ENCODE data around the gene TEX55. TPM values are rescaled to one million over a fixed set of nuclear protein-coding genes. Genes with fewer than 3 reads are reported as not detected.
"Not testable (repeated sequence)": the region's sequence is repeated elsewhere in the genome, so short reads cannot be mapped to it uniquely, and the experiment has no call there.

TEX55 gene
- polyA plus RNA-seq, 1 donor: not detected

DNA sequence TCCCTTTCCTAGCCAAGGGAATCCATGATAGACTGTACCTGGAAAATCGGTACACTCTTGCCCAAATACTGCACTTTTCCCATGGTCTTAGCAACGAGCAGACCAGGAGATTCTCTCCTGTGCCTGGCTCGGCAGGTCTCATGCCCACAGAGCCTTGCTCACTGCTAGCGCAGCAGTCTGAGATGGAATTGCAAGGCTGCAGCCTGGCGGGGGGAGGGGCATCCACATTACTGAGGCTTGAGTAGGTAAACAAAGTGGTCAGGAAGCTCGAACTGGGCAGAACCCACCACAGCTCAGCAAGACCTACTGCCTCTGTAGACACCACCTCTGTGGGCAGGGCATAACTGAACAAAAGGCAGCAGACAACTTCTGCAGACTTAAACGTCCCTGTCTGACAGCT is 15.7 kb upstream of the TEX55 start:
- WGBS (ENCODE audit: insufficient coverage, low lambda C conversion rate): no CpG with 5 or more reads among the region's 7 CpGs
- H3K27me3 ChIP-seq (ENCODE audit: control insufficient read depth, insufficient read depth, low read length); H3K4me3 ChIP-seq (ENCODE audit: low read length); H3K36me3 ChIP-seq (ENCODE audit: control insufficient read depth, insufficient read depth, low read length); H3K9me3 ChIP-seq (ENCODE audit: control insufficient read depth, low read depth, low read length); H3K4me1 ChIP-seq (ENCODE audit: control insufficient read depth, insufficient read depth, low read length); H3K27ac ChIP-seq (ENCODE audit: low read length); DNase-seq: not testable (repeated sequence)

DNA sequence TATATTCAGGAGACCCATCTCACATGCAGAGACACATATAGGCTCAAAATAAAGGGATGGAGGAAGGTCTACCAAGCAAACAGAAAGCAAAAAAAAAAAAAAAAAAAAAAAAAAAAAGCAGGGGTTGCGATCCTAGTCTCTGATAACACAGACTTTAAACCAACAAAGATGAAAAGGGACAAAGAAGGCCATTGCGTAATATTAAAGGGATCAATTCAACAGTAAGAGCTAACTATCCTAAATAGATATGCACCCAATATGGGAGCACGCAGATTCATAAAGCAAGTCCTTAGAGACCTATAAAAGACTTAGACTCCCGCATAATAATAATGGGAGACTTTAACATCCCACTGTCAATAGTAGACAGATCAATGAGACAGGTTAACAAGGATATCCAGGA is 13.7 kb upstream of the TEX55 start:
- not testable (repeated sequence) for H3K9me3 ChIP-seq (ENCODE audit: control insufficient read depth, low read depth, low read length); H3K27ac ChIP-seq (ENCODE audit: low read length); H3K27me3 ChIP-seq (ENCODE audit: control insufficient read depth, insufficient read depth, low read length); H3K4me3 ChIP-seq (ENCODE audit: low read length); H3K36me3 ChIP-seq (ENCODE audit: control insufficient read depth, insufficient read depth, low read length); H3K4me1 ChIP-seq (ENCODE audit: control insufficient read depth, insufficient read depth, low read length); DNase-seq
- WGBS (ENCODE audit: insufficient coverage, low lambda C conversion rate): no CpG with 5 or more reads among the region's 4 CpGs

DNA sequence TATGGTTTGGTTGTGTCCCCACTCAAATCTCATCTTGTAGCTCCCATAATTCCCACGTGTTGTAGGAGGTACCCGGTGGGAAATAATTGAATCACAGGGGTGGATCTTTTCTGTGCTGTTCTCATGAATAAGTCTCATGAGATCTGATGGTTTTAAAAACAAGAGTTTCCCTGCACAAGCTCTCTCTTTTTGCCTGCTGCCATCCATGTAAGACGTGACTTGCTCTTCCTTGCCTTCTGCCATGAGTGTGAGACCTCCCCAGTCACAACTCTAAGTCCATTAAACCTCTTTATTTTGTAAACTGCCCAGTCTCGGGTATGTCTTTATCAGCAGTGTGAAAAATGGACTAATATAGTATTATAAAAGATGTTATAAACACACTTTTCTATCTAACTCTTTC is 6.6 kb upstream of the TEX55 start:
- not testable (repeated sequence) for DNase-seq; H3K27ac ChIP-seq (ENCODE audit: low read length); H3K4me1 ChIP-seq (ENCODE audit: control insufficient read depth, insufficient read depth, low read length); H3K36me3 ChIP-seq (ENCODE audit: control insufficient read depth, insufficient read depth, low read length); H3K4me3 ChIP-seq (ENCODE audit: low read length); H3K9me3 ChIP-seq (ENCODE audit: control insufficient read depth, low read depth, low read length); H3K27me3 ChIP-seq (ENCODE audit: control insufficient read depth, insufficient read depth, low read length)
- no CpG with 5 or more reads among the region's 4 CpGs for WGBS (ENCODE audit: insufficient coverage, low lambda C conversion rate)

DNA sequence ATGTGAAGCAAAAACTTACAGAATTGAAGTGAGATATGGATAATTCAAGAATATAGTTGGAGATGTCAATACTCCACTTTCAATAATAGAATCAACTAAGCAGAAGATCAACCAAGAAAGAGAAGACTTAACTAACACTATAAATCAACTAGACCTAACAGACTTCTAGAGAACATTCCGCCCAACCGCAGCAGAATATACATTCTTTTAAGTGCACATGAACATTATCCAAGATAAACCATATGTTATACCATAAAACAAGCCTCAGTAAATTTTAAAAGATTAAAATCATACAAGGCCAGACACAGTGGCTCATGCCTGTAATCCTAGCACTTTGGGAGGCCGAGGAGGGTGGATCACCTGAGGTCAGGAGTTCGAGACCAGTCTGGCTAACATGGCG is 5.5 kb upstream of the TEX55 start:
- Histone ChIP-seq H3K9me3 (ENCODE audit: control insufficient read depth, low read depth, low read length) (no peaks in the 10 kb centered on the region), H3K27ac (ENCODE audit: low read length) (no peak overlapping the region), H3K27me3 (ENCODE audit: control insufficient read depth, insufficient read depth, low read length) (no peaks in the 10 kb centered on the region), H3K36me3 (ENCODE audit: control insufficient read depth, insufficient read depth, low read length) (no peaks in the 10 kb centered on the region), H3K4me3 (ENCODE audit: low read length) (no peak overlapping the region), H3K4me1 (ENCODE audit: control insufficient read depth, insufficient read depth, low read length) (no peaks in the 10 kb centered on the region)
- no CpG with 5 or more reads among the region's 5 CpGs for WGBS (ENCODE audit: insufficient coverage, low lambda C conversion rate)
- no peak for DNase-seq

DNA sequence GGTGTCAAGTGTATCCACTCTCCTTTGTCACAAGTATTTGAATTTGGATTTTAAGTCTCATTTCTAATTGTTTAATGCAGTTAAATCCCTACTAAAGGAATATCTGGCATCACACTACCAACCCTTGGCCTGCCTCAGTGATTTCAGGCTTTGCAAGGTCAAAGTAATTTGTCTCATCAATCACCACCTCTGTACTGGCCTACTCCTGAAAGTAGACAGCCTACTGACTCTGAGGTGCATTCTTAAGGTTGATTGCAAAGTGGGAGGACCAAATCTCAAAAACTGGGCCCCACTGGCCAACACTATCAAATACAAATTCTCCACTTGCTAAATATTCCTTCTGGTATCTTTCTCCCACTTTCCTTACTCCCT is 851 bp upstream of the TEX55 start:
- DNase-seq: no peak
- Histone ChIP-seq H3K9me3 (ENCODE audit: control insufficient read depth, low read depth, low read length) (no peaks in the 10 kb centered on the region), H3K27ac (ENCODE audit: low read length) (no peak overlapping the region)

DNA sequence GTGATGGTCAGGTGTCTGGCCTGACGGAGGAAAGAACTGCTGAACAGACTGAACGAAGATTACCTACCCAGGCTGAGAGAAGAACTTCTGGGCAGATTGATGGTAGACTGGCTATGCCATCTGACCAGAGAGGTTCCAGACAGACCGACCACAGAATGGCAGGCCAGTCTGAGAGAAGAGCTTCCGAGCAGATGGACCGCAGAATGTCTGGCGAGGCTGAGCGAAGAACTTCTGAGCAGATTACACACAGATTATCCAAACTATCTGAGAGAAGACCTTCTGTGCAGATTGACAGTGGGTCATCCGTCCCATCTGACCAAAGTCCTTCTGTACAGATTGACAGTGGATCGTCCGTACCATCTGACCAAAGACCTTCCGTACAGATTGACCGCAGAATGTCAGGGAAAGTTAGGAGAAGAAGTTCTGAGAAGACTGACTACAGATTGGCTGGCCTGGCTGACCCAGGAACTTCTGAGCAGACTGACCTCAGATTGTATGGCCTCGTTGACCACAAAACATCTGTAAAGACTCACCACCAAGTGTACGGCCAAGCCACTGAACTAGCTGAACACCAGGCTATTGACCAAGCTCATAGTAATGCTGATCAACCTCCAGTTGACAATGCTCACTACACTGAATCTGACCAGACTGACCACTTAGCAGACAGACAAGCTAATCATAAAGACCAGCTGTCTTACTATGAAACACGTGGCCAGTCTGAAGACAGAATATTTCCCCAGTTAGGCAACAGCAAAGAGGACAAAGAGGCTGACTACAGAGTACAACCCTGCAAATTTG is 812 bp downstream of the TEX55 start:
- Histone ChIP-seq H3K36me3 (ENCODE audit: control insufficient read depth, insufficient read depth, low read length) (no peaks in the 10 kb centered on the region), H3K4me3 (ENCODE audit: low read length) (no peak overlapping the region), H3K27ac (ENCODE audit: low read length) (no peak overlapping the region), H3K9me3 (ENCODE audit: control insufficient read depth, low read depth, low read length) (no peaks in the 10 kb centered on the region), H3K27me3 (ENCODE audit: control insufficient read depth, insufficient read depth, low read length) (no peaks in the 10 kb centered on the region), H3K4me1 (ENCODE audit: control insufficient read depth, insufficient read depth, low read length) (no peaks in the 10 kb centered on the region)
- DNase-seq: no peak
- no CpG with 5 or more reads among the region's 15 CpGs for WGBS (ENCODE audit: insufficient coverage, low lambda C conversion rate)

More for the DNA sequence above, 851 bp upstream of the TEX55 start:
- Histone ChIP-seq H3K27me3 (ENCODE audit: control insufficient read depth, insufficient read depth, low read length) (no peaks in the 10 kb centered on the region), H3K4me3 (ENCODE audit: low read length) (no peak overlapping the region), H3K4me1 (ENCODE audit: control insufficient read depth, insufficient read depth, low read length) (no peaks in the 10 kb centered on the region), H3K36me3 (ENCODE audit: control insufficient read depth, insufficient read depth, low read length) (no peaks in the 10 kb centered on the region)

DNA sequence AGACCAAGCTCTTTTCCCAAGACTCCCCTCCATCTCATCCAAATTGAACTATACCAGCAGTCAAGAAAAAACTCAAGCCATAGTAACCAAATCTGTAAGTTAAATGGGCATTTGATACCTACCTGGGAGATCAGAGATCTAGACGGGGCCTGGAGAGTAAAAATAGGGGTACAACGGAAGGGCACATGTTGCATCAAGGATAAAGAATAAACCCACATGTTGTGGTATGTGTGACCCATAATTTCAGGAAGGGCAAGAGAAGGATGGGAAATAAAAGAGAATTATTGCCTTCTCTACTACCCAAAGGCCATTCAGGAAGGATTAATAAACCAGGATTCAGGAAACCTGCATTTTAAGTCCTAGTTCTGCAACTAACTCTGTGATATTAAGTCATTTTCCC is 1.5 kb downstream of the TEX55 start:
- 50% methylated on average over 2 of the region's 2 CpGs for WGBS (ENCODE audit: insufficient coverage, low lambda C conversion rate)
- no peaks in the 10 kb centered on the region for H3K27me3 ChIP-seq (ENCODE audit: control insufficient read depth, insufficient read depth, low read length)
- no peak for DNase-seq
- H3K4me3 ChIP-seq (ENCODE audit: low read length): no peak overlapping the region
- H3K36me3 ChIP-seq (ENCODE audit: control insufficient read depth, insufficient read depth, low read length): no peaks in the 10 kb centered on the region
- no peaks in the 10 kb centered on the region for H3K9me3 ChIP-seq (ENCODE audit: control insufficient read depth, low read depth, low read length)
- no peak overlapping the region for H3K27ac ChIP-seq (ENCODE audit: low read length)
- no peaks in the 10 kb centered on the region for H3K4me1 ChIP-seq (ENCODE audit: control insufficient read depth, insufficient read depth, low read length)

DNA sequence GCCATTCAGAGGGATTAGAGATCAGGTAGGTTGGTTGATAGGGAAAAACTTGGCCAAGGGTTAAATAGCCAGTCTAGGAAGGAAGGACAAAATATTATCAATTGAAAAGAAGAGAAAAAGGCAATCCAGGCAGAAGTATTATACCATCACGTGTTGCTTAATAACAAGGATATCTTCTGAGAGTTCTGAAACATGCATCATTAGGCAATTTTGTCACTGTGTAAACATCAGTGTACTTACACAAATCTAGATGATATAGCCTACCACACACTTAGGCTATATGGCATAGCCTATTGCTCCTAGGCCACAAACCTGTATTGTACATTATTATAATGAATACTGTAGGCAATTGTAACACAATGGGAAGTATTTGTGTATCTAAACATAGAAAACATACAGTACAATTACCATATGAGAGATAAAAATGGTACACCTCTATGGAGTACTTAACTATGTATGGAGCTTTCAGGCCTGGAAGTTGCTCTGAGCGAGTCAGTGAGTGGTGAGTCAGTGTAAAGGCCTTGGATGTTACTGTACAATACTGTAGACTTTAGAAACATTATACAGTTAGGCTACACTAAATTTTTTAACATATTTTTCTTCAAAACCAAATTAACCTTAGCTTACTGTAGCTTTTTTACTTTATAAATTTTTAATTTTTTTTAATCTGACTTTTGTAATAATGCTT is 2.7 kb downstream of the TEX55 start:
- H3K4me3 ChIP-seq (ENCODE audit: low read length): no peak overlapping the region
- DNase-seq: peak in 1 of 2 donors; percentile 44
- no peaks in the 10 kb centered on the region for H3K27me3 ChIP-seq (ENCODE audit: control insufficient read depth, insufficient read depth, low read length)
- no CpG with 5 or more reads among the region's 2 CpGs for WGBS (ENCODE audit: insufficient coverage, low lambda C conversion rate)
- no peaks in the 10 kb centered on the region for H3K4me1 ChIP-seq (ENCODE audit: control insufficient read depth, insufficient read depth, low read length)
- H3K9me3 ChIP-seq (ENCODE audit: control insufficient read depth, low read depth, low read length): no peaks in the 10 kb centered on the region
- H3K27ac ChIP-seq (ENCODE audit: low read length): no peak overlapping the region
- no peaks in the 10 kb centered on the region for H3K36me3 ChIP-seq (ENCODE audit: control insufficient read depth, insufficient read depth, low read length)

DNA sequence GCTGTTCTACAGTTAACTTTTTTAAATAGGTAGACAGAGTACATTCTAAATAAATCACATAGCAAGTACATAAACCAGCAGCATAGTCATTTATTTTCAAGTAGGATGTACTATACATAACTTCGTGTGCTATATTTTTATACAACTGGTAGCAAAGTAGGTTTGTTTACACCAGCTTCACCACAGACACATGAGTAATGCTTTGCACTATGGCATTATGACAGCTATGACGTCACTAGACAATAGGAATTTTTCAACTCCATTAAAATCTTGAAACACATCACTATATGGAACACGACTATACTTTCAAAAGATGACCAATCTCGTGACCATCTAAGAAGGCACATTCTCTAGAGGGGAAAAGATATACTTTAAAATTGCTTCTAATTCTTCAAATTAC is 3.5 kb downstream of the TEX55 start:
- H3K27ac ChIP-seq (ENCODE audit: low read length): no peak overlapping the region
- no peaks in the 10 kb centered on the region for H3K9me3 ChIP-seq (ENCODE audit: control insufficient read depth, low read depth, low read length)
- H3K4me3 ChIP-seq (ENCODE audit: low read length): no peak overlapping the region
- WGBS (ENCODE audit: insufficient coverage, low lambda C conversion rate): 100% methylated on average over 2 of the region's 4 CpGs
- no peaks in the 10 kb centered on the region for H3K27me3 ChIP-seq (ENCODE audit: control insufficient read depth, insufficient read depth, low read length)
- no peak for DNase-seq
- no peaks in the 10 kb centered on the region for H3K4me1 ChIP-seq (ENCODE audit: control insufficient read depth, insufficient read depth, low read length)
- no peaks in the 10 kb centered on the region for H3K36me3 ChIP-seq (ENCODE audit: control insufficient read depth, insufficient read depth, low read length)

DNA sequence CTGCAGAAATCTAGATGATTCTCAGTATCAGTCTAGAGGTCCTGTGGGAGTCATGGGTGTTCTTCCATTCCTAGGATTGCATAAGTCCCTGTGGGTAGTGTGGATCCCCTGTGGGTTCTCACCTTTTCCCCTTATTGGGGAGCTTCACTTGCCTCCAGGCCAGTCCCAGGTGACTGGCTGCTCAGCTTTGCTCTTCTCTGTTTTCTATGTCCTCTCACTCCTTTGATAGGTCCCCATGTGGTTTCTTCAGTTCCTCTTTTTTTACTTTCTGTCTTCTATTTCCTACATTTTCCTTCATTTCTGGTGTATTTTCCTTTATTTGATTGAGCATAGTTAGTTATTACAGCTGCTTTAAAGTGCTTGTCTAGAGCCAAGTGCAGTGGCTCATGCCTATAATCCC is 10.9 kb downstream of the TEX55 start:
- H3K27ac ChIP-seq (ENCODE audit: low read length): no peak overlapping the region
- no peaks in the 10 kb centered on the region for H3K27me3 ChIP-seq (ENCODE audit: control insufficient read depth, insufficient read depth, low read length)
- H3K4me3 ChIP-seq (ENCODE audit: low read length): no peak overlapping the region
- DNase-seq: no peak
- no peaks in the 10 kb centered on the region for H3K36me3 ChIP-seq (ENCODE audit: control insufficient read depth, insufficient read depth, low read length)
- no peaks in the 10 kb centered on the region for H3K4me1 ChIP-seq (ENCODE audit: control insufficient read depth, insufficient read depth, low read length)
- H3K9me3 ChIP-seq (ENCODE audit: control insufficient read depth, low read depth, low read length): no peaks in the 10 kb centered on the region

DNA sequence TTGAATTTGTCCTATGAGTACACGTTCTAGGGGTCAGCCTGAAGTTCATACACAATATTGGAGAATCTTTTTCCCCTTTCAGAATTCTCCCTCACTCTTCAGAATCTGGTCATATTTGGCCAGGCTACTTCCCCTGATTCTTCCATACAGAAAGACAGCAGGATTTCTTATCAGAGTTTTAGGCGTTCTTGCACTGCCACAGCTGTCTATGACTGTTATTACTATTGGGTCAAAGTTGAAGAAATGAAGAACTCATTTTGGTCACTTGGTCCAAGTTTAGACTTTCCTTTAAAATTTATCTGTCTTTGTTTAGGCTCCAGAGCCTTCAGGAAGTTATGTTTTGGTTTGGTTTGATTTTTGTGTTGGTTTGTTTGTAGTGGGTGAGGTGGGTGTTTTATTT is 12.0 kb downstream of the TEX55 start:
- no peak overlapping the region for H3K4me3 ChIP-seq (ENCODE audit: low read length)
- WGBS (ENCODE audit: insufficient coverage, low lambda C conversion rate): 80% methylated on average over 1 of the region's 2 CpGs
- no peak for DNase-seq
- H3K27ac ChIP-seq (ENCODE audit: low read length): no peak overlapping the region
- H3K27me3 ChIP-seq (ENCODE audit: control insufficient read depth, insufficient read depth, low read length): no peaks in the 10 kb centered on the region
- no peaks in the 10 kb centered on the region for H3K4me1 ChIP-seq (ENCODE audit: control insufficient read depth, insufficient read depth, low read length)
- H3K9me3 ChIP-seq (ENCODE audit: control insufficient read depth, low read depth, low read length): no peaks in the 10 kb centered on the region
- H3K36me3 ChIP-seq (ENCODE audit: control insufficient read depth, insufficient read depth, low read length): no peaks in the 10 kb centered on the region

Data from large intestine (tissue), 3 donors.